CD4-positive, alpha-beta T cell treated with Interleukin-17A for 1 hour (primary cell): ENCODE results near the gene PNPO.
"Not testable (repeated sequence)": the region's sequence is repeated elsewhere in the genome, so short reads cannot be mapped to it uniquely, and the experiment has no call there.

Source experiments
- DNase-seq: peaks from one replicate; pipeline ENCODE4 v3.0.0-alpha.2; 2020

PNPO gene

DNA sequence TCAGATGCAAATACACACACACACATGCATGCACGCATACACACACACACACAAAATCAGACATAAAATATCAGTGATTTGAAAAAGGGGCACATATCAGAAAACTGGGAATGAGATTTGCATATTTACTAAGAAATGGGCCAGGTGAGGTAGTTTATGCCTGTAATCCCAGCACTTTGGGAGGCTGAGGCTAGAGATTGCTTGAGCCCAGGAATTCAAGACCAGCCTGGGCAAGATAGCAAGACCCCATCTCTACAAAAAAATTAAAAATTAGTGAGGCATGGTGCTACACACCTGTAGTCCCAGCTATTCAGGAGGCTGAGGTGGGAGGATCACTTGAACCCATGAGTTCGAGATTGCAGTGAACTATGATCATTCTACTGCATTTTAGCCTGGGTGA is 22.4 kb upstream of the PNPO start:
- no peak for DNase-seq

DNA sequence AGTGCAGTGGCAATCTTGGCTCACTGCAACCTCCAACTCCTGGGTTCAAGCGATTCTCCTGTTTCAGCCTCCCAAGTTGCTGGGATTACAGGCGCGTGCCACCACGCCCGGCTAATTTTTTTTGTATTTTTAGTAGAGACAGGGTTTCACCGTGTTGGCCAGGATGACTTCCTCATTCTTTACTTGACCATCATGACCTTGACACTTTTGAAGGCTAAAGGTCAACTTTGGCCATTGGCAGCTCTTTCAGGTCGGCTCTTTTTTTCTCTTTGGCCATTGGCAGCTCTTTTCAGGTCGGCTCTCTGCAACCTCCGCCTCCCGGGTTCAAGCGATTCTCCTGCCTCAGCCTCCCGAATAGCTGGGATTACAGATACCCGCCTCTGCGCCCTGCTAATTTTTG is 21.5 kb upstream of the PNPO start:
- DNase-seq: not testable (repeated sequence)

DNA sequence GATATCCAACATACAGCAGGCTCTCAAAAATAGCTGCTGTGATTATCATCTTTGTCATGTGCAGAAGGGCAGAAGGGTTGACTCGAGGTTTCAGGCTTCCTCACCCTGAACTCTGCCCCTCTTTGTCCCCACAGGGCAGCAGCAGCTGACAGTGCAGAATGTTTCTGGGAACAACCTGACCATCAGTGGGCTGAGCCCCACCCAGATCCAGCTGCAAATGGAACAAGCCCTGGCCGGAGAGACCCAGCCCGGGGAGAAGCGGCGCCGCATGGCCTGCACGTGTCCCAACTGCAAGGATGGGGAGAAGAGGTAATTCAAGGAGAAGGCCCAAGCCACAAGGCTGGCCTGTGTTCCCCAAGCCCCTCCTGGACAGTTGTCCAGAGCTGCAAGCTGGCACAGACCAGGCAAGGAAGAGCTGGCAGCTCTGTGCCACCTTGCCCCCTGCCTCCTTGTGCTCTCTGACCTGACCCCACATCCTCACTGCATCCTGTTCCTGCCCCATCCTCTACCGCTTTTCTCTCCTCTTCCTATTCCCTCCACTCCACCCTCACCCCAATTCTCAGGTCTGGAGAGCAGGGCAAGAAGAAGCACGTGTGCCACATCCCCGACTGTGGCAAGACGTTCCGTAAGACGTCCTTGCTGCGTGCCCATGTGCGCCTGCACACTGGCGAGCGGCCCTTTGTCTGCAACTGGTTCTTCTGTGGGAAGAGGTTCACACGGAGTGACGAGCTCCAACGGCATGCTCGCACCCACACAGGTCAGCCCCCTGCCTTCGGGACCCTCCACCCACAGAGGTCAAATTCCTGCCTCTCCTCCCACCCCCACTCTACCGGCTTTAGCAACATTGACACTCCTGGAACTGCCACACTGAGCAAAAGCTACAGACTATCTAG is 16.3 kb upstream of the PNPO start:
- DNase-seq: no peak

DNA sequence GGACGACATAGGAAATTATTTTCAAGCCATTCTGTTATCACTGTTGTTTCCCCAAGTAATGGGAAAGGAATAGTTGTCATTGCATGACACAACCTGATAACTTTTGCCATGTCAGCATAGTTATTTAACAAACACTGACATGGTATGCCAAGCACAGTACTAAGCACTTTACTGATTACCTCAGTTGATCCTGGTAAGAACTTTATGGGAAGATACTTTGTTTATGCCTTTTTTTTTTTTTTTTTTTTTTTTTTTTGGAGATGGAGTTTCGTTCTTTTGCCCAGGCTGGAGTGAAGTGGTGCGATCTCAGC is 15.7 kb upstream of the PNPO start:
- DNase-seq: no peak

DNA sequence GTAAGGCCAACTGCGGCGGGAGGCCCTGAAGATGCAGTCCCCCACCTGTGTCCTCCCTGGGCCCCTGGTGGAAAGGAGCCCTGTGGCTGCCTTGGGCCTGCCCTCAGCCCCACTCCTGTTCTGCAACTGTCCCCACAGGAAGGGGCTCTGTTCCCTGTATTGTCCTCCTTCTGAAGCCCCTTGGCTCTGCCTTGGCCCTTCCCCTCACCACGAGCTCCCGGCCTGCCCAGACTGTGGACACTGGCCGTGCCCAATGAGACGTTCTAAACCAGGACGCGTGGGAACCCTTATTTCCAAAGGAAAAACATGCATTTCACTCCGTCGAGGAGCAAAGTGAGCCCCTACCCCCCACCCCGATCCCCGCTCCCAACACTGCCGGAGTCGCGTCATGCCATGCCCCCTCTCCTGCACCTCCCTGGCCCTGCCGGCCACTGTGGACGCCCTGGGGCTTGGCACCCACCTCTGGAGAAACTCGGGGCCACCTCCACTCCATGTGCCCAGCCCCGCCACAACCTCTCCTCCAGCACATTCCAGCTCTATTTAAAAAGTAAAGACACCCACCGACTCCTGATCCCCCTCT is 13.5 kb upstream of the PNPO start:
- no peak for DNase-seq

DNA sequence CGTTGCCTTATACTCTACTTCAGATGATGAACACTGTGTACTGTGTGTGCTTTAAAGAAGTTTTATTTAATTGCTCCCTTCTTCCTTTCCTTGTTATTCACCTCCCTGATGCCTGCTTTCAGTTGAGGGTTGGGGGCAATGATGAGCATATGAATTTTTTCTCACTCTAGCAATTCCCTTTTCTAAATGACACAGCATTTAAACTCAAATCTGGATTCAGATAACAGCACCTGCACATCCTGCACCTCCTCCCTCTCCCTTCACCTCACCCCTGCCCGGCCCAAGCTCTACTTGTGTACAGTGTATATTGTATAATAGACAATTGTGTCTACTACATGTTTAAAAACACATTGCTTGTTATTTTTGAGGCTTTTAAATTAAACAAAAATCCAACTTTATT is 13.0 kb upstream of the PNPO start:
- DNase-seq: no peak

DNA sequence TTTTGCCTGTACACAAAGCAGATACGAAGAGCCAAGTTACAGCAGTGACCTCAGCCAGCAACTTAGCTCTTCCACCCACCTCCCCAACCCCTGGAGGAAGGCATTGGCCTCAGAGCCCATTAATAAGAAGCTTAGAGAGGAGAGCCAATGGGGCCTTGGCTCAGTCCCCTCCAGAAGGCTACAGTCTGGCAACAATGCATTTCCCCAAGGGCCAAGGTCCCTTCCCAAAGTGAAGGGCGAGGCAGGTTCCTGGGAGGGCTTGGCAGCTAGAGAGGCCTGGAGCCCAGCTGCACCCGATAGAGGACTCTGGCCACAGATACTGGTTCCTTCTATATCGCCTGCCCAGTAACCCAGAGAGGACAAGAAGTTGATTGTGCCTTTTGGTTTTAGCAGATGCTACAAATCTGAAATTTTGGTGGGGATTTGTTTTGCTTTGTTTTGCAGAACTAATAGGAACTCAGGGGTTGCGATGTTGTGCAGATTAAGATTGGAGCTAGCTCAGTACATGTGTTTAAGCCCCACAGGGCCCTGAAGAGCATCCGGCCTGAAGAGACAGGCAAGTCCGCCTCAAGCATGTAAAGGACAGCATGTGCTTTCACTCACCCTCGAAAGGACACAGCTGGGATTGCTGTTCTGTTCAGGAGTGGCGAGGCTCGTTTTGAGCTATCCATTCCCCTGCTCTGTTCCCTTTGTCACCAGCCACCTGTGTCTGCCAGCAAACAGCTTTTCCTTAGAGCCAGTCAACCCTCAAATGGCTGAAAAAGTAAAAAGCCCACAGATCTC is 12.0 kb upstream of the PNPO start:
- no peak for DNase-seq

DNA sequence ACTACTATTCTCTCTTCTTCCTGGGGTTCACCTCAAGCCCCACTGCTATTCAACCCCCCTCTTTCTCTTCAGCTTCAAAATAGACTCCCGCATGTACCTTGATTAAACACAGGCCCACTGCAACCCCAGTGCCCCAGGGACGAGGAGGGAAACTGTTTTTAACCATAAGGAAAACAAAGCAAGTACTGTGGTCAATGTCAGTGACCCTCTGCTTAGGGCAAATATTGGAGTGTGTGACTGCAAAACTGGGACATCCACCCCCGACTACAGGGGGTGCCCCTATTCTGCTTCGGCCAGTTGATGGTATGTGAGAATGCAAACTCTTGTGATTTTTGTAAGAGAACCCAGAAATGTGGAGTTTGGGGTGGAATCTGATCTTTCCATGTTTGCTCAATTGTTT is 9.5 kb upstream of the PNPO start:
- DNase-seq: no peak

DNA sequence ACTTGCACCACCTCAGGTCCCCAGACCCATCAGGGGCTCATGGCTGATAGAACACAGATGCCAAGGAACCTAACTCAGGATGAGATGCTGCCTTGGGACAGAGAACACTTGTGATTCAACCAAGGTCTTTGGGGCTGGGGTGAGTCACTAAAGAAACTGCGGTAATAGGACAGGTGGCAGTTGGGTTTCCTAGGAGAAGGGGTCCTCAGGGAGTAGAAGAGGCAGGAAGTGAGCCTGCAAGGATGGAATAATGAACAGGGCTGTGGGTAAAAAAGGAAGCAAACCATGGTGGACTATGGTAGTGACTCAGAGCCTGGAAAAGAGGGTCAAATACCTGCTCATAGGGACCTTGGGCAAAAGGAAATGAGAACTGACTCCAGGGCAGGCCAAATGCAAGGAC is 6.5 kb upstream of the PNPO start:
- DNase-seq: no peak

DNA sequence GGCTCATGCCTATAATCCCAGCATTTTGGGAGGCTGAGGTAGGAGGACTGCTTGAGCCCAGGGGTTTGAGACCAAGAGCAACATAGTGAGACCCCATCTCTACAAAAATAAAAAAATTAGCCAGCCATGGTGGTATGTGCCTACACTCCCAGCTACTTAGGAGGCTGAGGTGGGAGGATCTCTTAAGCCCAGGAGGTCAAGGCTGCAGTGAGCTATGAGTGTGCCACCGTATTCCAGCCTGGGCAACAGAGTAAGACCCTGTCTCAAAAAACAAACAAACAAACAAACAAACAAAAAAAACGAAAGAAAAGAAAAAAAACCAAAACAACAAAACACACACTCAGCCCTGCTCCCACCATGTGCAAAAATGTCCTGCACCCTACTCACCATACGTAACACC is 5.9 kb upstream of the PNPO start:
- not testable (repeated sequence) for DNase-seq

DNA sequence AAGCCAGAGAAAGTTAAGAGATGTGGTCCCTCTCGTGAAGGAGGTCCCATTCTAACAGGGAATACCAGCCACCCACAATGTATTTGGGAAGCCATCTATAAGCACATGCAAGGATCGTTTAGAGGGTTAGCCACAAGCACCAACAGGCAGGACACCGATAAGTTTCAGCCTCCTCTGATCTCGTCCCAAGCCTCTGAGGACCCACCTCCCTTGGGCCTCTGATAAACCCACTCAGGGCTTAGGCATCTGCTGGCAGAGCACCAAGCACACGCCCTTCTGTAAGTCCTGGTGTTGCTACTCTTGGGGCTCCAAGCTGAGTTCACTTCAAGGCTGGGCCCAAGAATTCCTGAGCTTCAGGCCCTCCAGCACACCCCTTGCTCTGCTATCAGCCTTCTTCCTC is 5.4 kb upstream of the PNPO start:
- no peak for DNase-seq

DNA sequence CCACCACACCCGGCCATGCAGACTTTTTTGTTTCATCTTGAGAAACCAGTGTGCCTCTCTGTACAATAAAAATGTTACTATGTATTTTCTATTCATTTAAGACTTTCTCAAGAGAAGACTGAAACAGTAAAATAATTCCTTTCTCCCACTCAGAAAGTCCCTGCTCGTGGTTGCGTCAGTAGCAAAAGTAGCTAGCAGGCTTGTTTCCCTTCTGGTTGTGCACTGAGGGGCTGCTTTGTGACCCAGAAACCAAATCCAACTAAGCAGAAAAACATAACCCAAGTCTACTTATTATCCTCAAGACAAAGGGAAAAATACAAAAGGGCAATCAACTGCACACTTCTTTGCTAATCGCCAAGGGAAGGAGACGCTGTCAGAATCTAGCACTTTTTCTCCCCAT is 3.4 kb upstream of the PNPO start:
- no peak for DNase-seq

DNA sequence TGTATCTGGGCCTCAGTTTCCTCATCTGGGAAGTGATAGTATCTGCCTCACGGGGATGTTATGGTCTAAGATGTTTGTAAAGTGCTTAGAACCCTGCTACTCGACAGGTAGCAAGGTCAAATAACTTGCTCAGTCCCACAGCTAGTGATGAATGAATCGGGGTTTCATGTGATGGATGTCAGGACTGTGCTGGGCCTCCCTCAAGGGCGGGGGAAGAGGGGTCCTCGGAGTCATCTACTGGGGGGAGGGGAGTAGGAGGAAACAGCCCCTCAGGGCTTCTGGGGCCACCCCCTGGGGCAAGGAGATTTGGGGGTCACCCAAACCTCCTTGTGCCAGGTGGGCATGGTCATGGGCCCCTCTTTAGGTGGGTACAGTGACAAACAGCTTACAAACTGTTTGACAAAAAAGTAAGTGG is 732 bp downstream of the PNPO start:
- DNase-seq: no peak

DNA sequence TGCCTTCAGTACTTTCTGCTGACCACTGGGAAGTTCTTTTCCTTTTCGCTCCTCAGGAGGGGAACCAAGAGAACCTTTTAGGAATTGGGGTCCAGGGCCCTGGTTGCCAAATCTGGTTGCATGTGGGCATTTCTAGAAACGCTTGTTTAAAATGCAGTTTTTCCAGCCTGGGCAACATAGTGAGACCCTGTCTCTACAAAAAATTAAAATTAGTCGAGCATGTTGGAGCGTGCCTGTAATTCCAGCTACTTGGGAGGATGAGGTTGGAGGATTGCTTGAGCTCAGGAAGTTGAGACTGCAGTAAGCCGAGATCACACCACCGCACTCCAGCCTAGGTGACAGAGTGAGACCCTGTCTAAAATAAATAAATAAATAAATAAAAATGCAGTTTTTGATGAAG is 1.2 kb downstream of the PNPO start:
- no peak for DNase-seq

DNA sequence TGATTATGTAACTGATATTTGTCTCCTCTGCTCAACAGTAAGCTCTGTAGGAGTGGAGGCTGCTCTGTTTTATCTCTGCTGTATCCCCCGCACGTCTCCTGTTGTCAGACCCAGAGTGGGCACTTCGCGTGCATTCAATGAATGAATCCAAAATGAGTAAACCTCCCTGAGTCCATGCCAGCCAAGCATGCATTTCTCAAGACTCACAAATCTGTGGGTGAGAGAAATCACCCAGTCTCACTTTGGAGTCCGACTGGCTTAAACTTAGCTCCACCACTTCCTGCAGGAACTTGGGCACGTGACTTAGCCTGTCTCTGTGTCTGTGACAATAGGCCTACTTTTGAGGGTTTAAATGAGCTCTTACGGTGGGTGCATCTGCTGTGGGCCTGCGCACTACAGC is 3.7 kb downstream of the PNPO start:
- peak; percentile 40 for DNase-seq

DNA sequence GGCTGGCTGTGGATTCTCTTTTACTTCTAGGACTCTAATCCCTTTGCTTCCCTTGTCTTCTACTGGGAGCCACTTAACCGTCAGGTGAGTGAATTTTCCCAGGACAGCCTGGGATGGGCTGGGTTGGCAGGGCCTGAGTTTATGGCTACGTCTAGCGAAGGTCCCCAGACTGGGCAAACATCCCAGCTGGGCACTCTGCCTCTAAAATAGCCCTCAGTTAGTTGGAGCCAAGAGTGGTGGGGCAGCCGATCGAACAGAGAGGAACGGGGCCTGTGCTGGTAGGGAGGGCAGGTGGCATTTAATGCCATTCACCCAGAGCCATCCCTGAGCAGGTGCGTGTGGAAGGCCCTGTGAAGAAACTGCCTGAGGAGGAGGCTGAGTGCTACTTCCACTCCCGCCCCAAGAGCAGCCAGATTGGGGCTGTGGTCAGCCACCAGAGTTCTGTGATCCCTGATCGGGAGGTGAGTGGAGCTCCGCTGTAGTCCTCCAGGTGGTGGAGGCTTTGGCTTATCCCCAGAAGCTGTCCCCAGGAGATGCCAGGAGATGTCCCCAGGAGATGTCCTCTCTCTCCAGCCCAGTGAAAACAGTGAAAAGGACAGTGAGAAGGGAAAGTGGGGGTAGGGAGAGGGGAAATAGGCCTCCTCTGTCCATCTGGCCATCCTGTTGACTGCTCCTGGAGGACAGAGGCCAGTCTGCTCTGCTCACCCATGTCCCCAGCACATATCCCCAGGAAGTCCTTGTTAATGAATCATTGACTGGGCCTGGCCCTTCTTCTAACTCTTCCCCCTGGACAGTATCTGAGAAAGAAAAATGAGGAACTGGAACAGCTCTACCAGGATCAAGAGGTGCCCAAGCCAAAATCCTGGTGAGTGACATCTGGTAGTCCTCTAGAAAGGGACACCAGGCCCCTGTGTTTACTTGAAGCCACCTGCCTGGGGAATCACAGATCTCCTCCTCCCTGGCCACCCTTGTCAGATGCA is 4.4 kb downstream of the PNPO start:
- no peak for DNase-seq

DNA sequence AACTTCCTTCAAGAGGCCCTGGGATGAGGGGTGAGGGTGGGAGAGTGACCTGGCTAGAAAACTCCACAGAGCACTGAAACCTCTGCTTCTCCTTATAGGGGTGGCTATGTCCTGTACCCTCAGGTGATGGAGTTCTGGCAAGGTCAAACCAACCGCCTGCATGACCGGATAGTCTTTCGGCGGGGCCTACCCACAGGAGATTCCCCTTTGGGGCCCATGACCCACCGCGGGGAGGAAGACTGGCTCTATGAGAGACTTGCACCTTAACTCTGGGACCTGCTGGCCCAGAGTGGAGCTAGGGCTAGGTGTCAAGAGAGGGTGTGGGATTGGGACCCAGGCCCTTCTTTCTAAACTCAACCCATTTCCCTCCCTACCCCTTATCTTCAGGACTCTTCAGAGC is 5.1 kb downstream of the PNPO start:
- DNase-seq: no peak

DNA sequence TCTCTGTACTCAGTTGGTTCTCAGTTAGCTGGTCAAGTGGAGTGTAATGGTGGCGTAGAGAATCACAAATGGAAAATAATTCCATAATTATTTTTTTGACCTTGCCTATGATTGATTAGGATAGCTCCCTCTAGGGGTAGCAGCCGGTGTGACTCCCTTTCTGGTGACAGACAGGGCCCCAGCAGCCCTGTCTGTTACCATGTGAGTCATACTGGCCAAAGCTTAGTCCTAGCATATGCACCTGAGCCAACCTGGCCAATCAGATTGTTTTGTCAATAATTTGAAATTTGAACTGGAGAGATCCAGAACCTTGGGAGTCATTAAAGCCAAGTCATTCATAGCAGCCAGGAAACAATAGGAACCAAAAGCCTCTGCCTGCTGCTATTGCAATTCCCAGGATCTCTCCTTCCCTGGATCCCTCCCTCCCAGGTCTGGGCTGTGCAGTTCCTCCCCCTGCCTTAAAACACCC is 5.6 kb downstream of the PNPO start:
- DNase-seq: peak; percentile 80

DNA sequence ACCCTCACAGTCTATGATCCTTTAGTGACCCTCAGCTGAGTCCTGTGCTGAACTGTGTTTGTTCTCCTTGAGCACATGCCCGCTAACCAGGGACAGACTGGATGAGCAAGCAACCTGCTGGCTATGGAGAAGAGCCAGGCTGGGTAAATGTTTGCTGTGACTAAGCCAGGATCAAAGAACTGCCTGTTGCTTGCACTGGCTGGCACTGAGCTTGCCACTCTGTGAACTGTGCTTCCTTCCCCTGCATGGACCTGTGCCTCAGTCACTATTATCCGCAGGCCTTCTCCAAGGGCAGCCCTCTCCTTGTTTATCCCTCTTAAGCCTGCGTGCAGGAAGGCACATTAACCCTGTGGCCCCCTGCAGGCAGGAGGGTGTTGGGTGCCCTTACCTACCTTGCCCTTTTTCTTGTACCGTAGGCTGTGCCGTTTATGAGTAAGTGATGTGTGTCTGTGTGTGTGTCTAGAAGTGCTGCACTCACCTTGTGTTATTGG is 7.4 kb downstream of the PNPO start:
- DNase-seq: no peak

DNA sequence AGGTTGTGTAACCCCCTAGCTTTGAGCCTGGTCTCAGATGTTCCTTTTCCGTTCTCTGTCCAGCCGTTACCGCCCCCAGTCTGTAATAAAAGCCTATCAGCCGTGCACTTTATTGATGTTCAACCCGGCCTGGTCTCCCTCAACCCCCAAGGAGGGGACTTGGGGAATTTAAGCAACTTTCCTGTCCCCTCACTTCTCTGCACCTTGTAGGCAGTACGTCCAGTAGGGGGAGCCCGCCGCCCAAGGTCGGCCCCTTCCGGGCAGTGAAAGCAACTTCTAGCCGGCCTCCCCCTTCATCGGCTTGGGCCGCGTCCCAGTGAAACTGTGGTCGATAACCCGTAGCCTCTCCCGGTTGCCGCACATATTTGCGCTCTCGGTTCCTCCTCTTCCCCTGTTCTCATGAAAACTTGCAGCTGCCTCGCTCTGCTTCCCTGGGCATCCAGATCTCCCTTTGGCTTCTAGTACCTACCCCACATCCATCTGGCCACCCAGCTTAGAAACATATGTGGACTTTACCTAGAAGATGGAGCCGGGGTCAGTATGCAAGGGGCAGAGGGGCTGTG is 7.9 kb downstream of the PNPO start:
- peak; percentile 80 for DNase-seq

DNA sequence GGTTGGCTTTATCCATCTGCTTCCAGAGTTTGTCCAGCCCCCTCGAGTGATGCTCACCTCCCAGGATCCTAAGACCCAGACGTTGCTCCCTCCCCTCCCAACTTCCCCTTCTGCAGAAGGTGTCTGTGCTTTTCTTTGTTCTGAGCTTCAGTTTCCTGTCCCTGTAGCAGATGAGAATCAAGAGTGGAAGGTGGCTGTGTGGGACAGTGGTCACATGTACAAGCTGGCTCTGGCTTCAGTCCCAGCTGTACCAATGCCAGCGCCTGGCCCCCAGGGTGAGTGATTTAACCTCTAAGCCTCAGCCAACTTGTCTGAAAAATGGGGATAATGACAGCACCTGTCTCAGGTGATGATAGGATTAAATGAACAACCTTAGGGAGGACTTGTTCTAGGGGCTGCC is 8.6 kb downstream of the PNPO start:
- DNase-seq: peak; percentile 11

DNA sequence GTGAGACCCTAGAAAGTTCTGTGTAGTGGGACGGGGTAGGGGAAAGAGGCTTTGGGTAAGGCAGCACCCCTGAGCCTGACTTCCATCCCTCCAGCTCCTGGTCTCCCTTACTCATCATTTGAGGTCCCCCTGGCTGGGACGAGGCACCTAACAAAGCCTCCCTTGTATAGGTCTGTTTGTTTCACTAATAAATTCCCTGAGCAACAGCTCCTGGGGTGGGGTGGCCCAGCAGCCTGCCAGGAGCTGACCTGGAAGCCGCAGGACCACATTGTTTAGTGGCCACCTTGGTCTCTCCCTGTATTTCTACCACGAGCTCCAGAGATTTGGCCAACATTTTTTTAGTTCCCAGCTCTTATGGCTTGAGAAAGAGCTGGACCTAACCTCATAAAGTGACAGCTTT is 9.1 kb downstream of the PNPO start:
- DNase-seq: no peak
